ENCODE measurements around the gene CNTF.

CNTF gene

GRCh38 chr11:58641803-58642581 is 19.5 kb downstream of the CNTF start:
- DNase-seq (ENCODE audit: low read depth in 2 of 2), result no peak

- no peak for DNase-seq (ENCODE audit: low read depth in 2 of 2)
Observed at GRCh38 chr11:58645854-58646253, 23.4 kb downstream of the CNTF start.

GRCh38 chr11:58647141-58647699 is 24.8 kb downstream of the CNTF start:
- no peak for DNase-seq (ENCODE audit: low read depth in 2 of 2)

GRCh38 chr11:58647866-58648265 is 25.4 kb downstream of the CNTF start:
- DNase-seq (ENCODE audit: low read depth in 2 of 2), result no peak

DNA sequence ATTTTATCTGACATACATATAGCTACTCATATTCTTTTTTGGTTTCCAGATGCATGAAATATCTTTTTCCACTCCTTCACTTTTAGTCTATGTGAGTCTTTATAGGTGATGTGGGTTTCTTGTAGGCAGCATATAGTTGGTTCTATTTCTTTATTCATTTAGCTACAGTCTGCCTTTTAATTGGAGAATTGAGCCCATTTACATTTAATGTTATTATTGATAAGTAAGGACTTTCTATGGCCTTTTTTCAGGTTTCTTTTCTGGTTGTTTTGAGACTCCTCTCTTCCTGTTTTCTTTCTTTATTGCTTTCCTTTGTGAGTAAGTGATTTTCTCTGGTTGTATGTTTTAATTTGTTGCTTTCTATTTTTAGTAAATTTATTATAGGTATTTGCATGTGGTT is 27.2 kb downstream of the CNTF start:
- DNase-seq (ENCODE audit: low read depth in 2 of 2), result no peak

- no peak for DNase-seq (ENCODE audit: low read depth in 2 of 2)
Observed at GRCh38 chr11:58650496-58650895, 28.0 kb downstream of the CNTF start.

DNA sequence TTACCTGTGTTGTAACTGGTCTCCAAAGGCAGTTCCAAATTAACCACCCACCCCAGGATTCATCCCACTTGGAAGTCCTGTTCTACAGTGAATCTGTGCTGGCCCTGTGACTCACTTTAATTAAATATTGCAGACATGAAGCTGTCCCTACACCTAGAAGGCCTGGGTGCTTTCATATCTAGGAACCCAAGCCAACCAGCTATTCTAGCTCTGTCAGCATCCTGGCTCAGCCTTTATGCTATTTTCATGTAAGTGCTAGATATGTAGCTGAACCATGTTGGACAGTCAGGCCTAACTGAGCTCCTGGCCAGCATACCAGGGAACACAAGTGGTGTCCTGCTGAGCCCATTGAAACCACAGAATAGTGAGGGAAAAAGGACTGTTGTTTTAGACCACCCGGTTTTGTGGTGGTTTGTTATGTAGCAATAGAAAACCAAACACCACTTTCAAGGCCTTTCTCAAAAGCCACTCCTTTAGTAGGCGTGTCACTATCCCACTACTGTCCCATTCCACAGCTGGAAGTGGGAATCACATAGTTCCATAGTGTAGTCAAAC is 30.3 kb downstream of the CNTF start:
- no peak for DNase-seq (ENCODE audit: low read depth in 2 of 2)

- DNase-seq (ENCODE audit: low read depth in 2 of 2), result peak; percentile 45 to 52
Observed at GRCh38 chr11:58654079-58654907, 31.8 kb downstream of the CNTF start.

DNA sequence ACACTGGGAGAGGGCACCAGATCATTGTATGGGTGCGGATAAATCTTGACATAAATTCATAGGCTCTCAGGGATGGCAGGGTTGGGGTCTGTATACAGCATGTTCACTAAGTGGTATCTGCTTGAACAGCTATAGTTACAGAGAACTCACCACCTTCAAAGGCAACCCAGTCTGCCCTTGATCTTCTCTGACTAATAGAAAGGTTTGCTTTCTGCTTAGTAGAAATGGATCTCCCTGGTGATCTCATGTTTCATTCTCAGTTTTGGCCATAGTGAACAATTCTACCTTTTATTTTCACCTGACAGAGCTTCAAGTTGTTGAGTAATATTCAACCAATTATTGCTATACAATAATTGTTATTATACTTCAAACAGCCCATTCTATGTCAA is 32.4 kb downstream of the CNTF start:
- DNase-seq (ENCODE audit: low read depth in 2 of 2), result no peak

- no peak for DNase-seq (ENCODE audit: low read depth in 2 of 2)
Observed at GRCh38 chr11:58656348-58656747, 33.9 kb downstream of the CNTF start.

DNA sequence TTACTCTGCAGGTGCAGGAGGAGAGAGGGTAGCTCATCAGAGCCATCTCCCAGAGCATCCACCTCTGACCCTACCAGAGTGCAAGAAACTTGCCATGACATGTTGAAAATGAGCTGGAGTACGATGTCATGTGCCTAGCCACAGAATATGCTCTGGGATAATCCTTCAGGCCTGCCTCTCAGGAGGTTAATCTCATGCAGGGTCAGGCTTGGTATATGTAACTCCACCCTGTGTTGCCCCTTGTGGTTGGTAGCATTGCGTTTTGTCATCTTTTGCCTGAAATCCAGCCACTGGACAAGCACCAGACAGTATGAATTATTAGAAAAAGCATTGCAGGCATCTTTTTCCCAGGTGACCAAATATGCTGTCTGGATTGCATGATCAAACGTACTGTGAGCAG is 36.2 kb downstream of the CNTF start:
- DNase-seq (ENCODE audit: low read depth in 2 of 2), result no peak

DNA sequence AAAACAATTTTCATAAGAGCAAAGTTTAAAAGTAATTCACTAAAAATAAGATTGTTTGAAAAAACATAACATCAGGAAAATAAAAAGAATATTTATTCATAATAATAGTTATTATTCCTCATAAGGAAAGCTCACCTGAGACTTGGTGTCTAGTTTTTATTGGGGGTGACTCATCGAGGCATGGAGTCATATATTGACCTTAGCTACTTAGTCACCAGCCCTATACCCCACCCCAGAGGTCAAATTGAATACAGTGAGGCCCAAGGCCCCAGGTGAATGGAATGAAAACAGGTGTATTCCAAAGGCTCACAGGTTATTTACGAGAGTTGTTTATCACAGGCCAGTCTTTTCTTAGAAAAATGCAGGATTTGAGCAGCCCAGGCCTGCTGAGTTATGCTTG is 36.9 kb downstream of the CNTF start:
- no peak for DNase-seq (ENCODE audit: low read depth in 2 of 2)

GRCh38 chr11:58659910-58660570 is 37.6 kb downstream of the CNTF start:
- DNase-seq (ENCODE audit: low read depth in 2 of 2), result no peak

DNA sequence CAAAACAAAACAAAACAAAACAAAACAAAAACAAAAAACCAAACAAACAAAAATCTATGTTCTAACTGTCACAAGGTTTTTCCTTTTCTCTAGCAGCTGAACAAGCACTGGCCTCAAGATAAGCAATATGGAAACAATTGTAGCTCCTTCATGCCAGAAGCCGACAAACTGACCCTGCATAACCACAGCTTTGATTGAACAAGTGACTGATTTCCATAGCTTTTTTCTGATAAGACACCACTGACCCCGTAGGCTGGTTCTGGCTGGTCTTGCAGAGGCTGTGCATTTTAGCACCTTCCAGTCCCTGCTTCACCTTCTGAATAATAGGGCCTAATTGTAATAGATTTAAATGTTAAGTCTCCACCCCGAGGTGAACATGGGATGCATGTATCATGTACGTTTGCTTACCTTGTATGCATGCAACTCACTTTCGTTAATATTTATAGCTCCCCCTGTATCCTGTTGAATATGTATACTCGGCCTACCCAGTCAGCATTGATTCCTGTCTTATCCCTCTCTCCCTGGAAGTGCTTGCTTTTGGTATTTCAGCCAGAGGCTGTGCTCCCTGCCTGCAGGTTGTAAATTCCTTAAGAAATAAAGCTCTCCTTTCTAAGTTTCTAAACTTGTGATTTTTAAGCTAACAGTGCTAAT is 49.6 kb downstream of the CNTF start:
- DNase-seq (ENCODE audit: low read depth in 2 of 2), result no peak

DNA sequence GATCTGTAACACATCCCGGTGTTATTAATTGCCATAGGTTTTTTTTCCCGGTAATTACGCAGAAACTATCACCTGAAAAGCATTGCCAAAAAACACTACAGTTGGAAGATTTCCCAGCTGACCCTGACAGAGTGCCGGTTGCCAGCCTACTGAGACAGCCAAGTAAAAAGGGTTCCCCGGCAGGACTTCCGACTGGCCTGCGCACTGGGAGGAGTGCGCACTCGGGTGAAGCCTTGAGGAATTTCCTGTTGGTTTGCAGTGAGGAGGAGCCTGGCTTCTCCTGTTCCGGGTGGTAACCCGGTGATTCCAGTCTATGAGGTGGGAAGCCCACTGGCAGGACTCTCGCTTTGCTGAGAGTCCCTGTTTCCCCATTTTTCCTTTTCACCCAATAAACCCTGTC is 52.1 kb downstream of the CNTF start:
- no peak for DNase-seq (ENCODE audit: low read depth in 2 of 2)

All from activated CD8-positive, alpha-beta memory T cell treated with anti-CD3 and anti-CD28 coated beads for 4 hours (primary cell).